Measurements from ENCODE around the gene DRC7.
A peak's percentile ranks its signal among the peaks of the same experiment; 100 is the strongest.

Gene DRC7

GRCh38 chr16:57694725-57695679, at the start of gene DRC7:
DRC7 (plus strand) TSS chr16:57694806; CDS start chr16:57697950, 3,144 bp downstream.
- Mint-ChIP-seq H3K27me3 (peaks cover 9% of the 10 kb centered on the region), H3K36me3 (no peaks in the 10 kb centered on the region), H3K4me3 (peak within 1 kb of the TSS; percentile 80), H3K27ac (peak within 1 kb of the TSS; percentile 73), H3K4me1 (peaks cover 23% of the 10 kb centered on the region), H3K9me3 (no peaks in the 10 kb centered on the region)
- peak; percentile 75 for ATAC-seq

GRCh38 chr16:57645169-57645568, 49.4 kb upstream of the DRC7 start:
- no peak for ATAC-seq
- Mint-ChIP-seq H3K27ac (no peak overlapping the region), H3K4me3 (no peak overlapping the region), H3K9me3 (no peaks in the 10 kb centered on the region), H3K4me1 (peaks cover 28% of the 10 kb centered on the region), H3K27me3 (peaks cover 12% of the 10 kb centered on the region), H3K36me3 (no peaks in the 10 kb centered on the region)

GRCh38 chr16:57645691-57646387, 48.8 kb upstream of the DRC7 start:
- no peak for ATAC-seq

GRCh38 chr16:57646388-57647039, 48.1 kb upstream of the DRC7 start:
- no peak overlapping the region for H3K4me3 Mint-ChIP-seq
- H3K4me1 Mint-ChIP-seq: peaks cover 28% of the 10 kb centered on the region
- H3K27ac Mint-ChIP-seq: no peak overlapping the region
- H3K36me3 Mint-ChIP-seq: no peaks in the 10 kb centered on the region
- no peaks in the 10 kb centered on the region for H3K9me3 Mint-ChIP-seq
- H3K27me3 Mint-ChIP-seq: peaks cover 7% of the 10 kb centered on the region
- ATAC-seq: peak; percentile 40

More at GRCh38 chr16:57645691-57646387, 48.8 kb upstream of the DRC7 start:
- Mint-ChIP-seq H3K4me3 (no peak overlapping the region), H3K36me3 (no peaks in the 10 kb centered on the region), H3K4me1 (peaks cover 28% of the 10 kb centered on the region), H3K9me3 (no peaks in the 10 kb centered on the region), H3K27ac (no peak overlapping the region), H3K27me3 (peaks cover 8% of the 10 kb centered on the region)

GRCh38 chr16:57647136-57647875, 47.3 kb upstream of the DRC7 start:
- Mint-ChIP-seq H3K9me3 (no peaks in the 10 kb centered on the region), H3K4me1 (peaks cover 28% of the 10 kb centered on the region), H3K27me3 (peaks cover 7% of the 10 kb centered on the region), H3K36me3 (no peaks in the 10 kb centered on the region), H3K27ac (peak overlapping the region; percentile 58), H3K4me3 (no peak overlapping the region)
- no peak for ATAC-seq

- Mint-ChIP-seq H3K4me1 (peaks cover 28% of the 10 kb centered on the region), H3K36me3 (no peaks in the 10 kb centered on the region), H3K27ac (peak overlapping the region; percentile 58), H3K4me3 (no peak overlapping the region), H3K9me3 (no peaks in the 10 kb centered on the region), H3K27me3 (peaks cover 7% of the 10 kb centered on the region)
- peak; percentile 69 for ATAC-seq
Measured at GRCh38 chr16:57648125-57648524, 46.5 kb upstream of the DRC7 start.

- Mint-ChIP-seq H3K36me3 (no peaks in the 10 kb centered on the region), H3K4me3 (no peak overlapping the region), H3K27ac (peak overlapping the region; percentile 58), H3K27me3 (peaks cover 13% of the 10 kb centered on the region), H3K9me3 (no peaks in the 10 kb centered on the region), H3K4me1 (peaks cover 28% of the 10 kb centered on the region)
- ATAC-seq: peak; percentile 68
Measured at GRCh38 chr16:57648581-57649442, 45.8 kb upstream of the DRC7 start.

GRCh38 chr16:57649443-57649751, 45.2 kb upstream of the DRC7 start:
- Mint-ChIP-seq H3K4me3 (no peak overlapping the region), H3K27ac (no peak overlapping the region), H3K9me3 (no peaks in the 10 kb centered on the region), H3K27me3 (peaks cover 17% of the 10 kb centered on the region), H3K36me3 (no peaks in the 10 kb centered on the region), H3K4me1 (peaks cover 28% of the 10 kb centered on the region)
- no peak for ATAC-seq

- no peaks in the 10 kb centered on the region for H3K9me3 Mint-ChIP-seq
- H3K36me3 Mint-ChIP-seq: no peaks in the 10 kb centered on the region
- H3K4me3 Mint-ChIP-seq: no peak overlapping the region
- H3K4me1 Mint-ChIP-seq: peaks cover 28% of the 10 kb centered on the region
- ATAC-seq: no peak
- H3K27me3 Mint-ChIP-seq: peaks cover 17% of the 10 kb centered on the region
- no peak overlapping the region for H3K27ac Mint-ChIP-seq
Measured at GRCh38 chr16:57649846-57650245, 44.8 kb upstream of the DRC7 start.

- no peak for ATAC-seq
- no peaks in the 10 kb centered on the region for H3K9me3 Mint-ChIP-seq
- H3K36me3 Mint-ChIP-seq: no peaks in the 10 kb centered on the region
- H3K4me1 Mint-ChIP-seq: peaks cover 26% of the 10 kb centered on the region
- peaks cover 17% of the 10 kb centered on the region for H3K27me3 Mint-ChIP-seq
- no peak overlapping the region for H3K4me3 Mint-ChIP-seq
- no peak overlapping the region for H3K27ac Mint-ChIP-seq
Measured at GRCh38 chr16:57651344-57652333, 43.0 kb upstream of the DRC7 start.

- H3K27me3 Mint-ChIP-seq: peaks cover 17% of the 10 kb centered on the region
- ATAC-seq: no peak
- no peak overlapping the region for H3K27ac Mint-ChIP-seq
- H3K4me3 Mint-ChIP-seq: no peak overlapping the region
- H3K9me3 Mint-ChIP-seq: no peaks in the 10 kb centered on the region
- H3K4me1 Mint-ChIP-seq: peaks cover 14% of the 10 kb centered on the region
- H3K36me3 Mint-ChIP-seq: no peaks in the 10 kb centered on the region
Measured at GRCh38 chr16:57652695-57653471, 41.7 kb upstream of the DRC7 start.

- no peak for ATAC-seq
- H3K9me3 Mint-ChIP-seq: no peaks in the 10 kb centered on the region
- H3K27me3 Mint-ChIP-seq: peaks cover 17% of the 10 kb centered on the region
- H3K36me3 Mint-ChIP-seq: no peaks in the 10 kb centered on the region
- peaks cover 3% of the 10 kb centered on the region for H3K4me1 Mint-ChIP-seq
- no peak overlapping the region for H3K27ac Mint-ChIP-seq
- H3K4me3 Mint-ChIP-seq: no peak overlapping the region
Measured at GRCh38 chr16:57653936-57654335, 40.7 kb upstream of the DRC7 start.

All from stimulated activated memory B cell treated with anti-CD40 and anti-IgM and Interleukin-4, amounts not matched to agents 10 μg/mL and 1 μg/mL and 100 μg/mL, for 72 hours (primary cell).